Loucy (cell line): Measurements from ENCODE around the gene SDCCAG8.

Source experiments
- H2AFZ ChIP-seq: fragments of 200-600 bp; sonication (generic); 2 replicates; pipeline ENCODE4 v1.6.0; 2016; ENCODE audit warnings: antibody characterized with exemption, mild to moderate bottlenecking, low read length, moderate library complexity
- H3F3A ChIP-seq: fragments of 200-600 bp; 2 replicates; pipeline ENCODE4 v1.6.0; 2016; ENCODE audit warnings: antibody characterized with exemption, low read depth, mild to moderate bottlenecking
- H3K27me3 ChIP-seq: fragments of 200-600 bp; sonication (generic); 2 replicates; pipeline ENCODE4 v1.6.1; 2014; ENCODE audit warnings: low read length, mild to moderate bottlenecking; ENCODE audit not compliant: insufficient read depth, poor library complexity, severe bottlenecking
- H3K36me3 ChIP-seq: fragments of 200-600 bp; sonication (generic); 2 replicates; pipeline ENCODE4 v1.6.1; 2016; ENCODE audit warnings: low read length; ENCODE audit not compliant: insufficient read depth
- H3K4me1 ChIP-seq: fragments of 200-600 bp; sonication (generic); 2 replicates; pipeline ENCODE4 v1.5.1; 2014; ENCODE audit warnings: low read length, mild to moderate bottlenecking; ENCODE audit not compliant: insufficient read depth, poor library complexity, severe bottlenecking
- H3K4me2 ChIP-seq: fragments of 200-600 bp; sonication (generic); 2 replicates; pipeline ENCODE4 v1.6.0; 2014; ENCODE audit warnings: antibody characterized with exemption, low read length, low read depth, mild to moderate bottlenecking; ENCODE audit not compliant: poor library complexity, severe bottlenecking
- H3K4me3 ChIP-seq: fragments of 200-600 bp; sonication (generic); 2 replicates; pipeline ENCODE4 v1.5.1; 2014; ENCODE audit warnings: low read length, mild to moderate bottlenecking, mixed read lengths; ENCODE audit not compliant: poor library complexity, severe bottlenecking
- H3K79me2 ChIP-seq: fragments of 200-600 bp; sonication (generic); 2 replicates; pipeline ENCODE4 v1.6.1; 2014; ENCODE audit warnings: low read length; ENCODE audit not compliant: insufficient read depth
- H3K9ac ChIP-seq: fragments of 200-600 bp; sonication (generic); 2 replicates; pipeline ENCODE4 v1.6.0; 2014; ENCODE audit warnings: mild to moderate bottlenecking, low read depth, low read length, moderate library complexity; ENCODE audit not compliant: poor library complexity, severe bottlenecking
- H3K9me2 ChIP-seq: fragments of 200-600 bp; sonication (generic); replicated peaks from 2 replicates; pipeline ENCODE4 v1.6.1; 2016; ENCODE audit warnings: low read depth, low read length, mixed read lengths
- H3K9me3 ChIP-seq: fragments of 200-600 bp; sonication (generic); 2 replicates; pipeline ENCODE4 v1.6.1; 2014; ENCODE audit warnings: mild to moderate bottlenecking, antibody characterized with exemption, low read length, low read depth; ENCODE audit not compliant: insufficient read depth
- H4K20me1 ChIP-seq: fragments of 200-600 bp; sonication (generic); 2 replicates; pipeline ENCODE4 v1.6.0; 2014; ENCODE audit warnings: antibody characterized with exemption, low read length, mild to moderate bottlenecking; ENCODE audit not compliant: insufficient read depth, poor library complexity, severe bottlenecking
- EZH2phosphoT487 ChIP-seq: fragments of 200-600 bp; IDR thresholded peaks from 2 replicates; pipeline ENCODE4 v1.6.1; 2018; ENCODE audit warnings: antibody characterized with exemption, mild to moderate bottlenecking, moderate library complexity, borderline replicate concordance
- TF ChIP-seq, protein P1 (sequence below): fragments of 200-600 bp; sonication (generic); conservative IDR thresholded peaks from 2 replicates; pipeline ENCODE4 v1.5.1; 2014; ENCODE audit warnings: mild to moderate bottlenecking, antibody characterized with exemption, low read length

SDCCAG8 gene

DNA sequence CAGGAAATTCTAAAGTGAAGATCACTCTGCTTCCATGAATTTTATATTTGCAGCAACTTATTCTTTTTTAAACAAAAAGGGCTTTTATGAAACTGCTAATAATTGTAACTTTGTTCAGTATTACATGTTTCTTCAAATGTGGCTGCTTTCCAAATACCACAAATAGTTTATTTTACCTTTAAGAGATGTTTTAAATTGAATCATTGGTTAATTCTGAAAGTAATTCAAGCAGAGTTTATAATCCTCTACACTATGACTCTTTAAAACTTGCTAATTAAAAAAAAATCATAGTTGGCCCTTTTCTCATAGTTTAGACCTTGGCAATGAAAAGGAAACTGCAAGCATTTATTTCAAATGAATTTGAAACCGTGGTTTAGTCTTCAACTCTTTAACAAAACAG lies 59.6 kb downstream of the SDCCAG8 start:
- H3K4me1 ChIP-seq = no peaks in the 10 kb centered on the region
- H3K4me2 ChIP-seq = no peak overlapping the region
- no peak overlapping the region for H3K4me3 ChIP-seq
- no peak overlapping the region for H3K9ac ChIP-seq
- no peak overlapping the region for H2AFZ ChIP-seq
- no peaks in the 10 kb centered on the region for H3F3A ChIP-seq
- no peaks in the 10 kb centered on the region for H3K27me3 ChIP-seq
- no peaks in the 10 kb centered on the region for H3K9me2 ChIP-seq
- no peaks in the 10 kb centered on the region for H3K79me2 ChIP-seq
- TF ChIP-seq, protein P1, sequence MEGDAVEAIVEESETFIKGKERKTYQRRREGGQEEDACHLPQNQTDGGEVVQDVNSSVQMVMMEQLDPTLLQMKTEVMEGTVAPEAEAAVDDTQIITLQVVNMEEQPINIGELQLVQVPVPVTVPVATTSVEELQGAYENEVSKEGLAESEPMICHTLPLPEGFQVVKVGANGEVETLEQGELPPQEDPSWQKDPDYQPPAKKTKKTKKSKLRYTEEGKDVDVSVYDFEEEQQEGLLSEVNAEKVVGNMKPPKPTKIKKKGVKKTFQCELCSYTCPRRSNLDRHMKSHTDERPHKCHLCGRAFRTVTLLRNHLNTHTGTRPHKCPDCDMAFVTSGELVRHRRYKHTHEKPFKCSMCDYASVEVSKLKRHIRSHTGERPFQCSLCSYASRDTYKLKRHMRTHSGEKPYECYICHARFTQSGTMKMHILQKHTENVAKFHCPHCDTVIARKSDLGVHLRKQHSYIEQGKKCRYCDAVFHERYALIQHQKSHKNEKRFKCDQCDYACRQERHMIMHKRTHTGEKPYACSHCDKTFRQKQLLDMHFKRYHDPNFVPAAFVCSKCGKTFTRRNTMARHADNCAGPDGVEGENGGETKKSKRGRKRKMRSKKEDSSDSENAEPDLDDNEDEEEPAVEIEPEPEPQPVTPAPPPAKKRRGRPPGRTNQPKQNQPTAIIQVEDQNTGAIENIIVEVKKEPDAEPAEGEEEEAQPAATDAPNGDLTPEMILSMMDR = no peak
- TF ChIP-seq EZH2phosphoT487 = no peak
- H3K36me3 ChIP-seq = peaks cover 5% of the 10 kb centered on the region; the same call in 1 of the 2 replicates
- no peaks in the 10 kb centered on the region for H3K9me3 ChIP-seq
- H4K20me1 ChIP-seq = no peaks in the 10 kb centered on the region

DNA sequence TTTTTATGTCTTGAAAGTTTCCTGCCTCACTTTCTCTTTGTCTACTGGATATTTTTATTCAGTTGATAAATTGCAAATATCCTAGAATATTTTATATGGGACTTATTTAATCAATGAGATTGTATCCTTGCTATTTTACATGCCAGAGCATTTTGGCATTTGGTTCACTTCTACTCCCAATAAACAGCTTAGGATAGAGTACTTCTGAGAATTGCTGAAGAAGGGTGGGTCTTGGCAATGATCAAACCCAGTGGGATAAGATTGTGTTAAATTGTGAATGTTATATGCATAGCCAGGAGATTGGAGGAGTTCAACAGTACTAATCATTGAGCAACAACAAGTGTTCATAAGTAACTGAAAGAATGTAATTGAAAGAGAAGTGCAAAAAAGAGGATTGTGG lies 60.1 kb downstream of the SDCCAG8 start:
- Histone ChIP-seq H3K4me2 (no peak overlapping the region), H3F3A (no peaks in the 10 kb centered on the region), H3K9me2 (no peaks in the 10 kb centered on the region), H3K9me3 (no peaks in the 10 kb centered on the region), H3K36me3 (peaks cover 5% of the 10 kb centered on the region; the same call in 1 of the 2 replicates), H2AFZ (no peak overlapping the region), H4K20me1 (no peaks in the 10 kb centered on the region), H3K4me1 (no peaks in the 10 kb centered on the region), H3K27me3 (no peaks in the 10 kb centered on the region), H3K4me3 (no peak overlapping the region), H3K9ac (no peak overlapping the region), H3K79me2 (no peaks in the 10 kb centered on the region)
- no peak for TF ChIP-seq EZH2phosphoT487
- TF ChIP-seq, protein P1 = no peak

- Histone ChIP-seq H3K36me3 (peaks cover 5% of the 10 kb centered on the region; the same call in 1 of the 2 replicates), H3K4me2 (no peak overlapping the region), H3K4me1 (no peaks in the 10 kb centered on the region), H3K27me3 (no peaks in the 10 kb centered on the region), H3K79me2 (no peaks in the 10 kb centered on the region), H2AFZ (no peak overlapping the region), H3K9me3 (no peaks in the 10 kb centered on the region), H3F3A (no peaks in the 10 kb centered on the region), H4K20me1 (no peaks in the 10 kb centered on the region), H3K4me3 (no peak overlapping the region), H3K9me2 (no peaks in the 10 kb centered on the region), H3K9ac (no peak overlapping the region)
- no peak for TF ChIP-seq EZH2phosphoT487
- TF ChIP-seq, protein P1 = no peak
Observed at GRCh38 chr1:243316366-243316989, 60.6 kb downstream of the SDCCAG8 start.
